Amygdala (tissue), 56 donors: ENCODE results near the gene FITM1.

Source experiments
- DNase-seq, 56 donors: peaks; one replicate each; lab custom pipeline; 2025; lab: John Stamatoyannopoulos, UW

FITM1 gene

GRCh38 chr14:24116128-24116814, 14.2 kb upstream of the FITM1 start:
- no peak for DNase-seq

GRCh38 chr14:24117179-24117578, 13.3 kb upstream of the FITM1 start:
- no peak for DNase-seq

GRCh38 chr14:24119691-24120090, 10.8 kb upstream of the FITM1 start:
- DNase-seq: no peak

- DNase-seq: no peak
These were observed 9.2 kb upstream of the FITM1 start for GRCh38 chr14:24121210-24121609.

GRCh38 chr14:24122416-24122815, 8.0 kb upstream of the FITM1 start:
- DNase-seq: no peak

- DNase-seq: no peak
These were observed 7.6 kb upstream of the FITM1 start for GRCh38 chr14:24122898-24123297.

GRCh38 chr14:24123424-24124417, 6.7 kb upstream of the FITM1 start:
- no peak for DNase-seq

GRCh38 chr14:24126939-24127338, 3.5 kb upstream of the FITM1 start:
- no peak for DNase-seq

GRCh38 chr14:24127673-24128072, 2.8 kb upstream of the FITM1 start:
- DNase-seq: no peak

GRCh38 chr14:24129410-24129998, 955 bp upstream of the FITM1 start:
- no peak for DNase-seq

- no peak for DNase-seq
These were observed 474 bp downstream of the FITM1 start for GRCh38 chr14:24130717-24131548.

GRCh38 chr14:24131549-24131966, 1.1 kb downstream of the FITM1 start:
- DNase-seq: no peak

- no peak for DNase-seq
These were observed 1.7 kb downstream of the FITM1 start for GRCh38 chr14:24132061-24132685.

- no peak for DNase-seq
These were observed 2.5 kb downstream of the FITM1 start for GRCh38 chr14:24132976-24133375.

GRCh38 chr14:24133735-24134134, 3.3 kb downstream of the FITM1 start:
- no peak for DNase-seq

GRCh38 chr14:24135584-24135833, 5.0 kb downstream of the FITM1 start:
- DNase-seq: peak in 1 of 56 donors; percentile 38

- peak; percentile 30 to 95 (median 85) for DNase-seq
These were observed 5.6 kb downstream of the FITM1 start, which contains the start of gene PSME1 for GRCh38 chr14:24135834-24136683. TSS of gene PSME1 (plus strand) at chr14:24136194. CDS start at chr14:24136263, 69 bp downstream.

- DNase-seq: no peak
These were observed 6.4 kb downstream of the FITM1 start for GRCh38 chr14:24136684-24137528.
